ENCODE results near the gene APLNR.
A peak's percentile ranks its signal among the peaks of the same experiment; 100 is the strongest.

Gene APLNR

GRCh38 chr11:57213342-57214097 lies 23.5 kb downstream of the APLNR start:
- Mint-ChIP-seq H3K27ac (no peak overlapping the region), H3K9me3 (no peaks in the 10 kb centered on the region), H3K4me1 (no peaks in the 10 kb centered on the region), H3K27me3 (peaks cover 7% of the 10 kb centered on the region), H3K4me3 (no peak overlapping the region)
- DNase-seq (no peak), ATAC-seq (no peak)

- H3K4me3 Mint-ChIP-seq = no peak overlapping the region
- no peak overlapping the region for H3K27ac Mint-ChIP-seq
- peaks cover 19% of the 10 kb centered on the region for H3K27me3 Mint-ChIP-seq
- no peaks in the 10 kb centered on the region for H3K9me3 Mint-ChIP-seq
- H3K4me1 Mint-ChIP-seq = no peaks in the 10 kb centered on the region
- ATAC-seq (no peak), DNase-seq (no peak)
Measured at GRCh38 chr11:57210781-57211180, 26.3 kb downstream of the APLNR start.

- no peak overlapping the region for H3K27ac Mint-ChIP-seq
- peak; percentile 17 for ATAC-seq
- no peaks in the 10 kb centered on the region for H3K4me1 Mint-ChIP-seq
- H3K27me3 Mint-ChIP-seq = peaks cover 40% of the 10 kb centered on the region
- H3K4me3 Mint-ChIP-seq = no peak overlapping the region
- H3K9me3 Mint-ChIP-seq = no peaks in the 10 kb centered on the region
- DNase-seq = no peak
Measured at GRCh38 chr11:57207168-57207567, 29.9 kb downstream of the APLNR start.

GRCh38 chr11:57205041-57205641 lies 31.9 kb downstream of the APLNR start:
- DNase-seq (no peak), ATAC-seq (no peak)
- Mint-ChIP-seq H3K27me3 (peaks cover 49% of the 10 kb centered on the region), H3K4me1 (no peaks in the 10 kb centered on the region), H3K9me3 (no peaks in the 10 kb centered on the region), H3K4me3 (no peak overlapping the region), H3K27ac (no peak overlapping the region)

- no peaks in the 10 kb centered on the region for H3K9me3 Mint-ChIP-seq
- no peak for DNase-seq
- H3K4me3 Mint-ChIP-seq = no peak overlapping the region
- no peaks in the 10 kb centered on the region for H3K4me1 Mint-ChIP-seq
- no peak overlapping the region for H3K27ac Mint-ChIP-seq
- H3K27me3 Mint-ChIP-seq = peaks cover 49% of the 10 kb centered on the region
- no peak for ATAC-seq
Measured at GRCh38 chr11:57203882-57204480, 33.1 kb downstream of the APLNR start.

GRCh38 chr11:57203359-57203758 lies 33.7 kb downstream of the APLNR start:
- DNase-seq (no peak), ATAC-seq (no peak)
- H3K27me3 Mint-ChIP-seq = peaks cover 49% of the 10 kb centered on the region
- no peaks in the 10 kb centered on the region for H3K9me3 Mint-ChIP-seq
- H3K27ac Mint-ChIP-seq = no peak overlapping the region
- no peaks in the 10 kb centered on the region for H3K4me1 Mint-ChIP-seq
- no peak overlapping the region for H3K4me3 Mint-ChIP-seq

- Mint-ChIP-seq H3K9me3 (no peaks in the 10 kb centered on the region), H3K4me3 (no peak overlapping the region), H3K27me3 (peaks cover 44% of the 10 kb centered on the region), H3K27ac (no peak overlapping the region), H3K4me1 (no peaks in the 10 kb centered on the region)
- no peak for ATAC-seq
- no peak for DNase-seq
Measured at GRCh38 chr11:57202281-57202680, 34.8 kb downstream of the APLNR start.

- Mint-ChIP-seq H3K4me1 (no peaks in the 10 kb centered on the region), H3K4me3 (no peak overlapping the region), H3K9me3 (no peaks in the 10 kb centered on the region), H3K27ac (no peak overlapping the region), H3K27me3 (peaks cover 41% of the 10 kb centered on the region)
- DNase-seq (no peak), ATAC-seq (no peak)
Measured at GRCh38 chr11:57200917-57201316, 36.1 kb downstream of the APLNR start.

GRCh38 chr11:57199330-57199729 lies 37.7 kb downstream of the APLNR start:
- Mint-ChIP-seq H3K4me3 (no peak overlapping the region), H3K27ac (no peak overlapping the region), H3K27me3 (peaks cover 29% of the 10 kb centered on the region), H3K9me3 (no peaks in the 10 kb centered on the region), H3K4me1 (no peaks in the 10 kb centered on the region)
- ATAC-seq (no peak), DNase-seq (no peak)

- no peaks in the 10 kb centered on the region for H3K4me1 Mint-ChIP-seq
- no peak overlapping the region for H3K27ac Mint-ChIP-seq
- no peaks in the 10 kb centered on the region for H3K9me3 Mint-ChIP-seq
- no peak for ATAC-seq
- H3K4me3 Mint-ChIP-seq = no peak overlapping the region
- H3K27me3 Mint-ChIP-seq = peaks cover 23% of the 10 kb centered on the region
- no peak for DNase-seq
Measured at GRCh38 chr11:57197762-57198161, 39.3 kb downstream of the APLNR start.

GRCh38 chr11:57196596-57196995 lies 40.5 kb downstream of the APLNR start:
- H3K27ac Mint-ChIP-seq = no peak overlapping the region
- peaks cover 26% of the 10 kb centered on the region for H3K27me3 Mint-ChIP-seq
- H3K9me3 Mint-ChIP-seq = peaks cover 0 to 5% of the 10 kb centered on the region in 2 donors
- H3K4me3 Mint-ChIP-seq = no peak overlapping the region
- no peaks in the 10 kb centered on the region for H3K4me1 Mint-ChIP-seq
- ATAC-seq = no peak
- no peak for DNase-seq

GRCh38 chr11:57192316-57192715 lies 44.7 kb downstream of the APLNR start:
- Mint-ChIP-seq H3K4me1 (no peaks in the 10 kb centered on the region), H3K9me3 (peaks cover 0 to 5% of the 10 kb centered on the region in 2 donors), H3K4me3 (no peak overlapping the region), H3K27ac (no peak overlapping the region), H3K27me3 (peaks cover 45% of the 10 kb centered on the region)
- ATAC-seq (no peak), DNase-seq (no peak)

- ATAC-seq (no peak), DNase-seq (no peak)
- Mint-ChIP-seq H3K27ac (no peak overlapping the region), H3K9me3 (peaks cover 0 to 5% of the 10 kb centered on the region in 2 donors), H3K4me3 (no peak overlapping the region), H3K27me3 (peaks cover 44% of the 10 kb centered on the region), H3K4me1 (no peaks in the 10 kb centered on the region)
Measured at GRCh38 chr11:57191311-57192219, 45.5 kb downstream of the APLNR start.

- Mint-ChIP-seq H3K27ac (no peak overlapping the region), H3K4me1 (no peaks in the 10 kb centered on the region), H3K27me3 (peaks cover 34% of the 10 kb centered on the region), H3K4me3 (no peak overlapping the region), H3K9me3 (peaks cover 0 to 5% of the 10 kb centered on the region in 2 donors)
- ATAC-seq = no peak
- no peak for DNase-seq
Measured at GRCh38 chr11:57190548-57190947, 46.5 kb downstream of the APLNR start.

Data from stimulated activated naive CD8-positive, alpha-beta T cell treated with anti-CD3 and anti-CD28 coated beads, Interleukin-15, amount 100 ng/mL, for 72 hours (primary cell).